HG02870 (cell line): ENCODE results near the gene GLRX.

ENCODE experiments used
- ATAC-seq: cut with Tn5 transposase; IDR thresholded peaks from one replicate; pipeline ENCODE4 v1.9.1; 2021; ENCODE audit warnings: mild to moderate bottlenecking, moderate library complexity; ENCODE audit not compliant: unreplicated experiment

Gene GLRX

DNA sequence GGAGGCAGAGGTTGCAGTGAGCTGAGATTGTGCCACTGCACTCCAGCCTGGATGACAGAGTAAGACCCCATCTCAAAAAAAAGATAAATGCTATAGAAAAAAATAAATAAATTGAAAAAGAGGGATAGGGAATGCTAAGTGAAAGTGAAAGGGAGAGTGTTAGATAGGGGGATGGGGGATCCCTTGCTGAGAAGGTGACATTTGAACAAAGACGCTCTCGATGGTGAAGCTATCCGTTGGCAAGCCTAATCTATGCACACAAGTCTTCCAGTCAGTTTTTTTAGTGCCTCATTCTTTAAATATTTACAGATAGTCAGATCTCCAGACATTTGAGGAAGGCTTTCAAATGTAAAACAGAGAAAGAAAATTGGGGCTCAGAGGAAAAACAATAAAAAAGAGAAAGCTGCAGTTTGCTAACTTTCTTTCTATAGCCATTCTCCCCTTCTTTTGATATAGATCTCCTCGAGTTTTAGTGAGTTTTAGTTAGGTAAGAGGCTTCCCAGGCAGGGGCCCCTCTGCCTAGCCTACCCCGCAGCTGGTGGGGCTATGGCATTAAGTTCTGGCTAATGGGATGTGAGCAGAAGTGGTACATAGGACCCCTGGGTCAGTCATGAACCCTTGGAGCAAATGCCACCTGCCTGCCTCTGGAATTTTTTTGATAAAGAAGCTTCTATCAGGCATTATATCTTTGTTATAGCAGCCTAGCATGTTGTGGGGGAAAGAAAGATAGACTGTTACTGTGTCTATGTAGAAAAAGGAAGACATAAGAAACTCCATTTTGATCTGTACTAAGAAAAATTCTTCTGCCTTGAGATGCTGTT lies 12.0 kb downstream of the GLRX start:
- ATAC-seq = no peak

DNA sequence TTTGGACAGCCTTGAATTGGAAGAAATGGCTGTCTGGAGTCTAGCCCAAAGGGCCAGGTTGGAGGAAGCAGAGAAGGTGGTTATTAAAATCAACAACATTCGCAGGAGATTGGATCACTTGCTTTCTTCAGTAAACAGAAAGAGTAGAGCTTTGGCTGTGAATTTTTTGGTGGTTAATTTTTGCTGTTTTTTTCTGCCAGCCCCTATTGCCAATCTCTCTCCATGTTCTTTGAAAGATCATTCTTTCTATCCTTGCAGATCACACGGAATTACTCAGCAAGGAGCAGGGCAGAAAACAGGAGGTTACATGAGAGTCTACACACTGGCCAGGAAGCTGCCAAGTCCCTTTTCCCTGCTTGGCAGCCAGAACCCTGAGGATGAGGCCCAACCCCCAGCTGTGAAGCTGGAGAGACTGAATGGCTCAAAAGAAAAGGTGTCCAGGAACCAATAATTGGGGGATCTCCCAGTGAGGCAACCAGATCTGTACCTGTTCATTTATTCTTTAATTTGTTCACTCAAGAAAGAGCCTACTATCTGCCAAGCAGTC lies 13.0 kb downstream of the GLRX start:
- no peak for ATAC-seq

DNA sequence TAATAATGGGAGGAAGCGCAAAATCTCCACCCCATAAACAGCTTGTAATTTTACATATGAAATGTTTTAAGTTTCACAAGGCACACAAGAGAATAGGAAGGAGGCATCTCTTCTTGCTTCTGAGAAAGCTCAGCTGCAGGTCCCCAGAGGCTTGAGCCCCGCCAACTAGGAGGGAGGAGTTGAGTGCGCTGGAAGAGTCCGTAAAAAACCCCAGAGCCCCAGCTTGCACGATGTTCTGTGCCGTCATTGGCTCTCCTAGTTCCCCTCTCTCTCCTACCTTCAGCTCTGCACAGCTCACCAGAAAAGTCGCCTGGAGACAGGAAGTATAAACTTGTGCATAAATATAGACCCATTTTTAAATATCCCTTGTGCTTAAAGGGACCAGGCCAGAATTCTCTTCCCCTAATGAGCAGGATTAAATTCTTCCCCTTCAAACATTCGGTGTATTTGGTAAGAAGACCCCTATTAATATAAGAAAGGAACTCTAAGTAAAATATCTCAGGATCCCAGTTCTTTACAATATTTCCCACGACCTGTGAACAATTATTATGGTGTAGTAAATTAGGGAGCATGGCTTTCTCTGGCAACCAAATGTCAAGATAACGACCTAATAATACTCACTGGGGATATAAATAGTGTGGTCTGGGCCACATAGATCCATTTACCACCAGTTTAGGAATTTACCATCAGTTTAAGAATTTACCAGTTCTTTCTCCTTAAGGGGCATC lies 13.7 kb downstream of the GLRX start:
- ATAC-seq = peak; percentile 100

DNA sequence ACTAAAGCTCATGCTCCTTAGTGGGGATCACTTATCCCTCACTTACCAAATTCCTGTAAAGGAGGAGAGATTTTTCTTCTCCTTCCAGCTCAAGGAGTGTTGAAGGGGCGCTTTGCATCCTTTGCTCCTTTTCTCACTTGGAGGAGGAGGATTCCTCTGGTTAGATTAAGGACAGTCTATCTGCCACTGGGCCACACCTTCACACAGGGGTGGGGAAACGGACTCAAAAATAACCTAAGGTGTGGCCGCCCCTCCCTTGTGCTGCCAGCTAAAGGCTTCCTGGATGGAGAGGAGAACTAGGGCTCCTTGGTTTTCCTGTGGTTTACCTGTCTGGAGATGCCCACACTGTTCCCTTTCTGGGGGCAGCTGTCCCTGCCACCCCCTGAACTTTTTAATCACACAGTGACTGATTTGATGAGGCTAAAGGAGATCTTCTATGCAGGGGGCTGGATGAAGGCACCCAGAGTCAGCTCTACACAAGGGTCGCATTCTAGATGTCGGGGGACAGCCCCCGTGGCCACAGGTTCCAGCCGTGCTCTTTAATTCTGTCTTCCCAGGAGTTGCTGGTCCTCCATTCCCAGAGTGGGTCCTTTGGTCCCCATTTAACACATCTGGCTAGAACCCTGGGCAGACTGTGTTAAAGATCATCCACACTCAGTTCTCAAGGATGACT lies 14.4 kb downstream of the GLRX start:
- no peak for ATAC-seq

DNA sequence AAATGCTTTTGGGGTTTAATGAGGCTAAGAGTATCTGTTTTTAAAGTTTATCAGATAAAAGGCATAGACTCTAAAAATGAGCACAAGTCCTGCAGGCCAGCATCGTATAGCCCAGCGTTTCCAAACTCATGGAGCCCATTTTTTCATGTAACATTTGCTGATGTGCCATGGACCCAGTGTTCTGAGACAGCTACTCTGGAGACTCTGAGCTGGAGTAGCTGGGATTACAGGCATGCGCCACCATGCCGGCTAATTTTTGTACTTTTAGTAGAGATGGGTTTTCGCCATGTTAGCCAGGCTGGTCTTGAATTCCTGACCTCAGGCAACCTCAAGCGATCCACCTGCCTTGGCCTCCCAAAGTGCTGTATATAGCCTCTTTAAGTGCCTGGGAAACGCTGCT lies 15.8 kb downstream of the GLRX start:
- ATAC-seq = no peak

DNA sequence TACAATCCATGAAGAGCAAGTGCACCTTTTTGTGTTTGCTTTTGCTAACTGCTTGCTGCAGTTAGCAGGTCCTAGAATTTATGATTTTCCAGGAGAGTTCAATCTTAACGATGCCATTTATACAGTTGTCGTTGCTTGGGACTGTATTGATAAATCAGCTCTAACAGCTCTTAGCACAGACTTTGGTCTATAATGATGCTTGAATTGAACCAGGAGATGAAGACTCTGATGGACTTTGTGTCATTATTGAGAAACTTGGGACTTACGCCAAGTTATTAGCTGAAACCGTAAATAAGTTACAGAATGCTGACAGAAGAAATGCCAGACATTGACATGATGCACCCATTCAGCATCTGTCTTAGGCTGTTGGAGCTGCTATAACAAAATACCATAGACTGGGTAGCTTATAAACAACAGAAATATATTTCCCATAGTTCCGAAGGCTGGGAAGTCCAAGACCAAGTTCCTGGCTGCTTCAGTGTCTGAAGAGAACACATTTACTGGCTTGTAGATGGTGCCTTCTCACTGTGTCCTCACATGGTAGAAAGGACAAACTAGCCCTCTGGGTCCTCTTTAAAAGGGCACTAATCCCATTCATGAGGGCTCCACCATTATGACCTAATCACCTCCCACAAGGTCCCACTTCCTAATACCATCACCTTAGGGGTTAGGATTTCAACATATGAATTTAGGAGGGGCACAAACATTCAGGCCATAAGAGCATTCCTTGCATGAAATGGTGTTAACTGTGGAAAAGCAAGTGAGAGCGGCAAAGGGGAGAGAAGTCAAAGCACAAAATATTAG lies 17.6 kb downstream of the GLRX start:
- no peak for ATAC-seq

DNA sequence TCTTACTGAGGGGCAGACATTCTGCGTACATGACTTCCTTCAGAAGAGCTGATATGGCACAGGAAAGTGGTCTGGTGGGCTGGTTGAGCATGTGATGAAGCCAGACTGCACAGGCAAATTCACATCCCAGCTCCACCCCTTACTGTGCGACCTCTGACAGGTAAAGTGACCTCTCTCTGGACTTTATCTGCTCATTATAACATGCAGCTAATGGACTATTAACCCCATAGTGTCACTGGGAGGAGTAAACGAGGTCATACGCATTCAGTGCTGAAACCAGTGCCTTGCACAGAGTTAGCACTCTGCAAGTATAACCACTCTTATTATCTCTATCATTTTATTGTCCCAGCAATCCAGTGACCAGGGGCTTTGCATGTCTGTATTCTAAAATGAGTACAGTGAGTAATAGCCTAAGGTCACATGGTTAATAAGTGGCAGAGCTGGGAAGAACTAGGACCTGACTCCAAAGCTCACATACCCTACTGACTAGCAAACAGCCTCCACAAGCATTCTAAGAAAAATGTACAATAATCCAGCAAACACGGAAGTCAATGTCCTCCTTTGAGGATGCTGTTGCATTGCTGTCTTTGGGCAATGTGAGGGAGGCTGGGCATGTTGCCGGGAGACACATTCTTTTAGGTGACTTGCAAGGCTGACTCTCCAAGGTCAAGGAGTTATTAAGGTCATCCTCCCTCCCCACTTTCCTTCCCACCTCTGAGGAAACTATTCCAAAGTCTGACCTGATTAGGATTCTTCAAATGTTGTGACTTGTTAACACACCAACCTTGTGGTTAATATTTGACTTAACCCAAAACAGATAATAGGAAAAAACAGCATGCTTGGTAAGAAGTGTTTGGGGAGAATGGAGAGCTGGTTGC lies 19.0 kb downstream of the GLRX start:
- no peak for ATAC-seq

DNA sequence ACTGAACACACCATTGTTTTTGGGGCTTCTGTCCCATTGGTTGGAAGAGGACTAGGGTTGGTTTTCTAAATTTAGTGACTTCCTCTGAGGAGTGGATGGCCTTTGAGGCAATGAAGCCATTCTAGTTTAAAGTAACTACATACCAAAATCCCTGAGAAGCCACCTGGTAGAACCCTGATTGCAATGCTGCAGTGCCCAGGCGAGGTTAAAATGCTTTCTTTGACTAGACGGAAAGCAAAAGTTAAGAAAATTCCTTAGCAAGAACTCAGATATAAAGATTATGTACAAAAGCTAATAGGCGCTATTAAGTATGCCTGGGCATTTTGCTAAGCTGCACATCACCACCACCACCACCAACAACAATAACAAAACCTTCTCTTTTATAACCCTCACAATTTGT lies 20.6 kb downstream of the GLRX start:
- ATAC-seq = no peak

DNA sequence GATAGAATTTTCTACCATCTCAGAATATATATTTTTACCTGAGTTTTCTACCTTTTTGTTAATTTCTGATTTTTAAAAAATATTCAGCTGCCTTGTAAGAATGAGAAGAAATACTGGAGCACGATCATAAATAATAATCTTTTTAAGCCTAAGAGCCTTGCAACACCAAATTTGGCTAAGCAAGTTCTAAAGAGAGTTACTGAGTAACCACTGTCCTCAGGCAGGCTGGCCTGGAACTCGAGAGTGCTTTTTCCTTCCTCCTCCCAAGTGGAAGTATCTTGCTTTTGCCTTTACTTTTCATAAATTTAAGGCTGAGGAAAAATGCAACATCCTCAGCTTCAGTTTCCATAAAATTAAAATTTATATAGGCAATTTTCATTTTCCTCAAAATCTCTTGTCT lies 21.0 kb downstream of the GLRX start:
- no peak for ATAC-seq

DNA sequence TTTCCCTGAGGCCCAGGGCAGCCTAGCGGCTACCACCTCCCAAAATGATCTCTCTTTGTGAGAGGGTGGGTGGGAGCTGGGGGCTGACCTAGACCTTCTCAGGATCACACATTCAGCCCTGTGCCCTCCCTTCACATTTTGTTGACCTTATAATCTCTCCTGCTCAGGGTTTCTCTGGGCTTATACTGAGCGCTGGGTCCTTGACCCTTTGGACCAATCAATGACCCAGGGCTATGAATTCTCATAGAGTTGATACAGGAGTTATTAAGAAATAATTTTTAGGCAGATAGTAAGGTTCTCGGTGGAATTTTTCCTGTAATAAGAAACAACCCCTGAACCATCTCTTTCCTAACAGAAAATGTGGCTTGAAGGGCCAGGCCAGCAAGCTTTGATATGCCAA lies 22.0 kb downstream of the GLRX start:
- no peak for ATAC-seq

DNA sequence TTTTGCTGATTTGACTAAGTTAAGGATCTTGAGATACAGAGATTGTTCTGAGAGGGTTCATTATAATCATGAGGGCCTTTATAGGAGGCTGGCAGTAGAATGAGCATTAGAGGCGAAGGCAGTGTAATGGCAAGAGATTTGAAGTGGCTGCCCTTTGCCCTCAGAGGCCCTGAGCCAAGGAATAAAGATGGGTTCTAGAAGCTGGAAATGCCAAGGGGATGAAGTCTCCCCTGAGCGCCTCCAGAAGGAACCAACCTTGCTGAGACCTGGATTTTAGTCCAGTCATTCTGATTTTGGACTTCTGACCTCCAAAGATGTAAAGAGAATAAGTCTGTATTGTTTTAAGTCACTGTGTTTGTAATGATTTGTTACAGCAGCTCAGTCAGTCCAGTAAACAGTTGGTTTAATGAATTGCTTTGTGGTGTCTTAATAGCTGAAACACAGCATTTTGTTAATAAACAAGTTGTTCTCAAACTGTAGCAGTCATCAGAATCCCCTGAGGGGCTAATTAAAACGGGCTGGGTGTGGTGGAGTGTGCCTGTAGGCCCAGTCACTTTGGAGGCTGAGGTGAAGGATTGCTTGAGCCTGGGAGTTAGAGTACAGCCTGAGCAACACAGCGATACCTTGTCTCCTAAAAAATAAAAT lies 23.2 kb downstream of the GLRX start:
- no peak for ATAC-seq

DNA sequence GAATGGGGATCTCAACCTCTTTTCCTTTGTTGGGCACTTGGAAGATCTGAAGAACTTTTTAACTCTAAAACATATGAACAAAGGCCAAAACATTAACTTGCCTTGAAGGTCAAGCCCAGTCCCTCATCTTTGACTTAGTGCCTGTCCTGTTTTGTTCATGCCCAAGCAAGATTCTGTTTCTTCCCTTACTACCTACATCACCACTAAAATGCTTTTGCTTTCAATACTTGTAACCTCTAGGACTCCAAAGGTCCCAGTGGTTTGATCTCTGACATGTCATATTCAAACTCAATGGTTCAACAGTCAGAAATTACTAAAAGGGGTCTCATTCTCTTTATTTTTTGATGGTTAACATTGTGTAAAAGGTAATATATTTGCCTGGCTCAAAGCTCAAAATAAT lies 24.0 kb downstream of the GLRX start:
- no peak for ATAC-seq

DNA sequence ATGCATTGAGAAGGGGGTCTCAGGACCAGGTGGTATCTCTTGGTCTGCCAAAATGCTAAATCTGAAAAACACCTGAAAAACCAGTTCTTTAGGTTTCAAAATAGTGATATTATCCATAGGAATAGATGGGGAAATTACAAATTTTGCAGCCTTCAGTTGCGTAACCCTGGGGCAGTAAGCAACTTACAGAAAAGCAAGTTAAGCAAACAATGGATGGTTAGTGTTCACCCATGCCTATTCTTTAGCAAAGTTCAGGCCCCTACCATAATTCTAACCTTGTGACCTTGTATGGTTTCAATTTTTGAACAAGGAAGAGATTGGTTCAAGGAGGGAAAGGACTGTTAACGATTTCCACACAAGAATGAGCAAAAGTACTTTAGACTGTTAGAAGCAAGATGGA lies 24.5 kb downstream of the GLRX start:
- no peak for ATAC-seq

DNA sequence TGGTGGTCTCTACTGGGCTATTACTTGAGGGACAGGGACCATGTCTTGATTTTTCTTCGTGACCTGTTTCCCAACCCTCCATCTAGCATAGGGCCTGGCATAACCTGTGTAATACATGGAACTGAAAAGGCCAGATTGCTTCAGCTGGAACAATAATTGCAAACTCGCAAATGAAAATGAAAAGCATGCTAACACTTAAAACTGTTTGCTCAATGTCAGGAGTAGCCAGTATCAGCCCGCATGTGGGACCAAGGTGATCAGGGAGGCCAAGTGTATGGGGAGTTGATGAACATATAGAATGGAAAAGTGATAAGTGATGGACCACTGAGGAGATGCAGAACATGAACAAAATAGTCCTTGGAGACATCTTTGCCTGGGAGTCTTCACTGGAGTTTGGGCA lies 25.2 kb downstream of the GLRX start:
- ATAC-seq = no peak

DNA sequence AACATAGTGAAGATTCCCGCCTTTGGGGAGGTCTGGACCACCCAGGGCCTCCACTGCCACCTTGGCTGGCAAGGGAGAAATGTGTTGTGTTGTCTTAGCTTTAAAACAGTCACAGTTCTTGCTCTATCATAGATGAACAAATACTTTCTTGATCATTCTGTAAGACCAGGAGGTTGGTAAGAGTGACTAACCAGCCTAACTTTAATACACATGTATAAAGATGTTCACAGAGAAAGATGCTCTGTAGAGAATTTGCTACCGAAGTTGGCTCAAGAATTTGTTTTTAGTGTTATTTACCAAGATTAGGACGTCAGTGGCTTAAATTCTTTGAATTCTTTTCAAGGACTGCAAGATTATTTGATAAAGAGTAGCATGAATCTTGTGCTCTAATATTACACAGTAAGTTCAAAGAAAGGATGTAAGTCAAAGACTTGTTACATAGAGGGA lies 28.4 kb downstream of the GLRX start:
- no peak for ATAC-seq

DNA sequence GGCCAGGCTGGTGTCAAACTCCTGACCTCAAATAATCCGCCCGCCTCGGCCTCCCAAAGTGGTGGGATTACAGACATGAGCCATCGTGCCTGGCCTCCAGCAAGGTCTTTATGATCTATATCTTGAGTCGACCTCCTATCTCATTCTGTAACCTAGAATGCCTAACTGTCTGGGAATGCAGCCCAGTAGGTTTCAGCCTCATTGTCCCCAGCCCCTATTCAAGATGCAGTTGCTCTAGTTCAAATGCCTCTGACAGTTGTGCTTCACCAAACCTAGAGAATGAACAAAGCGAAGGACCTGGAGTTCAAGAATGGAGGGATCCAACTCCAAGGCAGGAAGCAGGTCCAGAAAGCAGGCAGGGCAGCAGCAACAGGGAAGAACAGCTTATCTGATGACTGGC lies 30.8 kb downstream of the GLRX start:
- ATAC-seq = no peak

DNA sequence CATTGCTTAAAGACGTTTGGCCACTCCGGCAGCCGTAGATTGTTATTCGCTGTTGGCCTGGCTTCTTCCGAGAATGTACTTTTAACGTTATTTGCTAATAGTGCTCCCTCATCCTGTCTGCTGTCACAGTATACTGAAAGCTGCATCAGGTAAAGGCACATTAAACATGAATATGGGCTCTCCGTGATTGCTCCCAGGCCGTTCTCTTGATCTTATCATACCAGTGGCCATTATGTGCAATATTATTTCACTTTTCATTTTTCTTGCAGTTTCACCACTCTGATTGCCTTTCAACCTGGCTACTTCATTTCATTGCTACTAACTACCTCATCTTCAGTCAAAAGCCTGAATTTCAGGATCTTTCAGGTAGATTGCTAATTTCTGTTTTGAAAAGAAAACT lies 34.0 kb downstream of the GLRX start:
- ATAC-seq = no peak

DNA sequence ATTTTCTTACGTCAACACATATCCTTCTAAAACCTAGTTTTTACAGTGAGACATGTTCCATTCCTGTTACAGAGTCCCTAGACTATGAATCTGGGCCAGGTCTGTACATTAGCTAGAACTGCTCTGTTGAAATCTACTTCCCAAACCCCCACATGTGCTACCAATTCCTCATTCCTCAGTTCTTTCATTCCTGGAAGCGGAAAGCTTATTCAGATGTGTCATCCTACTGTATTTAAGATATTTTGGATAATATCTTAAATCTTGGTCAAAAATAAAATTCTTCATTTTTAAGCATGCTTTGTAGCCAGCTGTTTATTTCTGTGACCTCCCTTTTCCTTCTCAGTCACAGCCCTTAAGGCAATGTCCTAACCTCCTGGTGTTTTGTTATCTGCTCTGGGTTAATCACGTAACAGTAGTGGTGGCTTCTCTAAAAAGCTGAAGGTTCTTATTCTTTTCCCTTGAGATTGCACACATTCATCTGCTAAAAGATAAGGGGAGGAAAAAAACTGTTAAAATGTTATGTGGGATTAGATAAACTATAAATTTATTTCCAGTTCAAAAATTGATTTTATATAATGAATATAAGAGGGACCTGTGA lies 35.6 kb downstream of the GLRX start:
- ATAC-seq = no peak
